GM18511 (cell line): ENCODE measurements around the gene GRIK3.

Source experiments
- ATAC-seq: cut with Tn5 transposase; IDR thresholded peaks from one replicate; pipeline ENCODE4 v1.9.1; 2021; ENCODE audit warnings: mild to moderate bottlenecking, moderate library complexity; ENCODE audit not compliant: unreplicated experiment

Gene GRIK3

DNA sequence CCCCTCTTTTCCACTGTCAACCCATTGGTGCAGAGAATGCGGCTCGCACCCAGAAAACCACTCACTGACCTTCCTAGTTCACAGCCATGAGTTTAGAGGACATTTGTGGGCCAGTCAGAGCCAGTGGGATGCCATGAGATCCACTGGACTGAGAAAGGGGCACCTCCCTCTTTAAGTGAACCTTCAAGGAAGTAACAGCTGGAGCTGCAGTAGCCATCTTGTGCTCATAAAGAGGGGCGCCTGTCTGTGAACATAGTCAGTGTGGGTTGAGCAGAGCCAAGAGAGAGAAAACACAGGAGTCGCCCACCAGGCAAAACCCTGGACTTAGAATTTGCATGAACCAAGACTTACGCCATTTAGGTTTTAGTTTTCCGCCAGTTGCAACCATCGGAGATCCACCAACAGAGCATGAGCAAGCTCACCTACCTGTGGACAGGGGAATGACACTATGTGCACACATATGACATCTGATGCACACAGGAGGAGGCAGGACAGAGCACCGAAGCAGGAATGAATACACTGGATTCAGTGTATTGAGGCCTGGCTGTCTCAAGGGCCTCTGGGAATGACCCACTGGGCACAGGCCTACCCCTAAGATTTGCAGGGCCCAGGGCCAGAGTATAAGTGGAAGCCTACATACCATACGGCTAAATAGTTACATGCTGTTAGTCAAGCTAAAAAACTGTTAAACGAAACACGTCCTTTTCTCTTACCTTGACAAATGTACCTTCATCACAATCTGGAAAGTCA, 151.6 kb downstream of the GRIK3 start:
- ATAC-seq: no peak

DNA sequence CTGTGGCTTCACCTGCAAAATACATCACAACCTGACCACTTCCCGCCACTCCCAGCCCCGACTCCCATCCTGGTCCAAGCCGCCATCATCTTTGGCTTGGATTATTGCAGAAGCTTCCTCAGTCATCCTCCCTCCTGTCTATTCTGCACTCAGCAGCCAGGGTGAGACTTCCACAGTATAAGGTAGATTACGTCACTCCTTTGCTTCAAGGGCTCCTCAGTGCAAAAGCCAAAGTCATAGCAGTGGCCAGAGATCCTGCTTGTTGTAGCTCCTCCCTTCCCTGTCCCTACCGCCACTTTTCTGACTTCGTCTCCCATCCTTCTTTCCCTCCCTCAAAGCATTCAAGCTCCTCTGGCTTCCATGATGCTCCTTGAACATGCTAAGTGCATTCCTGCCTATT, 152.8 kb downstream of the GRIK3 start:
- ATAC-seq: no peak

DNA sequence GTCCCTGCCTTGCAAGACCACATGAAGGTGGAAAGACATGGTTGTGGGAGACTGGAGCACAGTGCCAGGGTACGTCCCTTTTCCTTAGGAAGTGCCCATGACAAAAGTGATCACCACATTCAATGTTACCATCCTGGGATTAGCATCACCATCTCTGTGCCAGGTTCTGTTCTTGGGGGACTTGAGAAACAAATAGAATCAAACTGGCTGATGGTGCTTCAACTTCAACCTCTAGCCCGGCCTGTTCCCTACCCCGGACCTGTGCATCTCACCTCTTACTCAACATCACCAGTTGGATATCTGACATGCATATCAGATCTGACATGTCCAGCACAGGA, 153.3 kb downstream of the GRIK3 start:
- no peak for ATAC-seq

DNA sequence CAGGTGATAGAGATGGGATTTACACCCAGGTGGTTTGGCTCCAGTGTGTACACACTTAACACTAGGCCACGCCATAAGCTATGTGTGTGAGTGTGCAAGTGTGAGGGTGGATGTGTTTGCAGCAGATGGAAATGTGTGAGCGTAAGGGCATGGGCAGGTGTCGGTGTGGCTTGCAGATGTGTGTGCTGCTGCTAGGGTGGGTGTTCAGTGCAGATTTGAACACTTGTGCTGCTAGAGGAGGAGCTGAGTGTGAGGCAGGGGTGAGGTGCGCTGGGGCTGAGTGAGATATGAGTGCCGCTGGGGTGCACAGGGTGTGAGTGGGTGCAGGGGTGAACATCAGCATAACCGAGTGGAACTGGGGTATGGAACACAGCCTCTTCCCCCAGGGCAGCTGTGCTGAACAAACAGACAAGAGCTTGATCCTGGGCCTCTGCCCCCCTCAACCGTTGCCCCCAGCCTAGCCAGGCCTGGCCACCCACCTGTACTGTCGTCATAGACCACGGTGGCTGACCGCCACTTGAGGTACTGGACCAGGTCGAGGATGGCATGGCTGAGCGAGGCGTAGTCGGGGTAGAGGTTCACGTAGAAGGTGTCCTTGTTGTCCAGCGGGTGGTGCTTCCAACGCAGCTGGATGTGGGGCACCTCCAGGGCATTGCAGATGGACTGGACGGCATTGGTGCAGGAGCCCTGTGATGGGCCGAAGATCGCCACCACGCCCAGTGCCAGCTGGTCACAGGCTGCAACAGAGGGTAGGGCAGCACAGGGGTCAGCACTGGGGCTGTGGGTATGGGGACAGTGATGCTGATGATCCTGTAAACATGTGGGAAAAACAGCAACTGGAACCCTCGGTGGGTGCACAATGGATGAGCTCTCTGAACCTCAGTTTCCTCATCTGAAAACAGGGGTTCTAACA, 153.9 kb downstream of the GRIK3 start:
- no peak for ATAC-seq

DNA sequence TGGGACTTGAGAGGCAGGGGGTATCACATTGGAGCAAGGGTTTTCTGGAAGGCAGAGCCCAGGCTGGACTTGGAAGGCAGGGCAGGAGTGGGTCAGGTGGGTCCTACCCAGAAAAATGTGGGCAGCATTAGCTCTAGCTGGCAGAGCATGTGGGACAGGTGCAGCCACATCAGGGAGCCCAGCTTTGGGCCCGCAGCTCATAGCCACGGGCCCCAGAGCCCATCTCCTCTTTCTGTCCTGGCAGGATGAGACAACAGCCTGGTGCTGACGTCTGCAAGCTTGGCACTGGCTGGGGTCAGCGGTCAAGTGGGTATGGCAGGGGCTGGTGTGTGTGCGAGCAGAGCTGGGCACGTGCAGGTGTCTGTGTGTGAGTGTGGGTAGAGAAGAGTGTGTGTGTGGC, 154.7 kb downstream of the GRIK3 start:
- ATAC-seq: no peak

DNA sequence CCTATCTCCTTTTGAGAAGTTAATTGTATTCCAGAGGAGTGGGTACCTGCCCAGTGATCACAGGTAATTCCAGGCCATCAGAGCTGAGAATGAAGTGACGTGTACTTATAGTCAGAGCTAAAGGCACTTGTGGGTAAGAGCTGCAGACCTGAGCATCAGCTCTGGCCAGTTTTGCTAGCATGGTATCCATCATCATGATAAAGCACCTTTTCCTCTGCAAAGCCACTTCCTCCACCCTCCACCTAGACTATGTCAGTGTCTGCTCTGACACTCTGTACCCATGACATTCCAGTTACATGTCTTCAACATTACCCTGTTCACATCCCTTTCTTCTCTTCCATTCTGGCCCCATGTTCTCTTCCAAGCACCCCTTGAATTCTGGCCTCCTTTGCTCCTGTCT, 157.3 kb downstream of the GRIK3 start:
- ATAC-seq: no peak

DNA sequence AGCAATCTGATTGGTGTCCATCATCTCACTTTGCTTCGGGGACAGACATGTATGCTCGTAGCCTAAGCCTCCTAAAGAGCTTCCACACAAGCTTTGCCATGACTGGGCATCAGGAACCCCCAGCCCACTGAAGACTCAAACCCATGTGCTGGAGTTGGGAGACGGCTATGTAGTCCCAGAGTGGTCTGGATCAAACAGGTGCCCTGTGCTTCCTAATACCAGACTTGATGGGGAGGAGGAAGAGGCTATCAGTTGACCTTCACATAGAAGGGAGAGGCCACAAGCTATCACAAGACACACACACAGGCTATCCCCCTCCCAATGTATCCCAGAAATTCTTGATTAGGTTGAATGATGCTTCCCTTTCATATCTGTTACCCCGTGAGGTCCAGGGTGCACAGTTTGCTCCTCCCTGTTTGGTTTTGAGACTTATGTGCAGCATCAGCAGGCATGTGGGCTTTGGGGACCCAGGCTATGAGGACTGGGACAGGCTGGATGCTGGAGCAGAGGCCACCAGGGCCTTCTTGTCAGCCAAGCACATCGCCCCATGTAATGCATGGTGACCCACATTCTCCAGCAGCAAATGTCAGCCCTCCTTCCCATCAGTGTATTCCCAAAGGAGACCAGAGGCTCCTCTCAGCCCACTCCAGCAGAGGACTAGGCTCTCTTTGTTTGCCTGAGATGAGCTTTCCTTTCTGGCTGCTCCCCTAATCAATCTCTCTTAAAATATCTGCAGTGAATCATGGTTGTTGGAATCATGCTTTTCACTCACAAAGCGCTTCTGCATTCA, 159.8 kb downstream of the GRIK3 start:
- ATAC-seq: no peak

DNA sequence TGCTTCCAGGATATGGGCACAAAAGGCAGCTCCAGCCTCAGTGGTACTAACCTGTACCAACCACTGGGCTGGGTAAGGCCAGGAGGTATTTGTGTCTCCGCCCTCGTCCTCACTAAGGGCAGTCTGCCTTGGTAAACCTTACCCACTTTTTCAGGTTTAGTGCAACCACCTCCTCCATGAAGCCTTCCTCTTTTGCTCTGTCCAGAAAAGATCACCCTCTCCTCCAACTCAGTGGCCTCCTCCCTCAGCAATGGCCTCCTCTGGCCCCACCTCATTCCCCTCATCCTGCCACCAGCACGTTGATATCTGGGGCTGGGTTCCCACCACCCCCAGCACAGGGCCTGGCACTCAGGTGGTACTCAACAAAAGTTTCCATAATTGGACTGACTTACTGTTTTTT, 161.5 kb downstream of the GRIK3 start:
- ATAC-seq: no peak

DNA sequence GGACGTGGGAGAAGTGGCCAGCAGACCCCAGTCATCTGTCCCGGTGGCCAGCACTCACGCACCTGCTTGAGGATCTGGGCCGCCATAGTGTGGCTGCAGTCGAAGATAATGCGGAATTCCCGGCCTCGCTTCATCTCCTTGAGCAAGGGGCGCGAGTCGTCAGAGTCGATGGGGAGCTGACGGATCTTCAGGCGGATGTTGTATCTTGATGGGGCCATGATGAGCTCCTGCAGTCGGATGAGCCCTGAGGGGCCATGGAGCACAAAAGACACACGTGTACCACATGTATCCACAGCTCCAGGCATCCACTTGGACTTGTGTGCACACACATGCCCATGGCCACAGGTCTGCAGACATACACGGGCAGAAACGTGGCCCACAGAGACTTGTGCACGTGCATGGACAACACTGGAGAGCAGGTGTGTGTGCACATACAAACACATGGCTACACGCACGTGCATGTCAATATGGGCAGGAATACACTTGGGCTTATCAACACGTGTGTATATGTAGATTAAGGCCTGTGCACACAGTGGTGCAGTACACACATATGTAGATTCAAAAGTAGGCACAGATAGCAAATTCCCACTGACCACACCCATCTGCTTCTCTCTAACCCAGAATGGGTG, 162.1 kb downstream of the GRIK3 start:
- ATAC-seq: no peak

DNA sequence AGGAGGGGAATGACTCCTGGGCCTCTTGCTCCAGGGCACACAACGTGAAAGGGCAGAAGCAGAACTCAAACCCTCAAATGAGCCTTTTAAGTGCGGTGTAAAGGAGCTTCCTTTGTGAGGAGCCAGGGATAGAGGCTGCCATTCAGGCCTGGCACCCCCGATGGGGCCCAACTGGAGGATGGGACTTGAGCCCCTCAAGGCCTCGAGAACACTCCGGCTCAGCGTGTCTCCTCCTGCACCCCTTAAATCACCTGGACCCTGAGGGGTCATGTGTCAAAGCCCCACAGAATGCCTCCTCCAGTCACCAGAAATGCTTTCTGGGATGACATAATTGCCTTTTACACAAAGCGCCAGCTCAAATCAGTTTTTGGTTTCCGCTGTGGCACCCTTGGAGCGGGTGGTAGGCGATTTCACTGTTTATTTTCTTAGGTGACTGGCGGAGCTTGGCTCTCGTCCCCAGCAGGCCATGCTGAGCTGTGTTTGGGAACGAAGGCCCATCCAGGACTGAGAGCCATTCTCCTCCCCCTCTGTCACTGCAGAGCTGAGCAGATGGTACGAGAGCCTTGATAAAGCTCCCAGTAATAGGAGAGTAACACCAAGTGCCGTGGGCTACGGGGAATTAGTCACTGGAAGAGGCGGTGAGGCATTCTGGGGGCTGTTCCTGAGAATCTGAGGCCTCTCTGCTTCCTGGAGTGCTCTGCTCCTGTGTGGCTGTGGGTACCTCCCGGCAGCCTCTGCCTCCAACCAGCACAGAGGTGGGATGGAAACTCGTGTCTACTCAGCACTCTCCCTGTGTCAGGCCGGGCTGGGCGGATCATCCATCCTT, 163.0 kb downstream of the GRIK3 start:
- no peak for ATAC-seq

DNA sequence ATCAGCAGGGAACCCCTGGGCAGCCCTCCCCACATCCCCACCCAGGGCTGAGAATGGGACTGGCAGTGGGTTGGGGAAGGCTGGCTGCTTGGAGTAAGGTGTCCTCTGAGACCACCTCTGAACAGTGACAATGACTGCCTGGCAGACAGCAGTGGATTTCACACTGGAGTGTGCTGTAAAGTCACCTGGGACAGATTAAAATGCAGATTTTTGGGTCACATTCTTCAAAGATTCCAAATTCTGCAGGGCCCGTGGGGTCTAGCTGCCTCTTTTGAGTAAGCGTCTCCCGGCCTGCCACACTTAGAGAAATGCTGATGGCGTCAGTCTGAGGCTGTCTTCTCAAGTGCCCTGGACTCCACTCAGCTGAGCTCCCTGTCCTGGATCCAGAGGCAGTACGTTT, 164.5 kb downstream of the GRIK3 start:
- no peak for ATAC-seq

DNA sequence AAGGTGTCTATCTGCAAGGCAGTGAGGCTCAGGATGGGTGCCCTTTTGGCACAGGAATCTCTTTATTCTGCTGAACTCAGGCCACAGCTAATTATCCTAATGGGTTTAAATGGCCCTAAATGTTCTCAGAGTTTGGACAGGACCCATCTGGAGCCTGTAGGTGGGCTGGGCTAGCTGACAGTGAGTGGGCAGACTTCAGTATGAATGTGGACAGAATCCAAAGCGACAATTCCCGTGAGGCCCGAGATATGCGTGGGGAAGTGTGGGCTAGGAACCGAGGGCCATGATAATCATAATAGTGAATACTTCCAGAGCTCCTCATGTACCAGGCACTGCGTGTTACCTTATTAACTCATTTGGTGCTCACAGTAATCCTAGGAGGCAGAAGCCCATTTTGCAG, 165.3 kb downstream of the GRIK3 start:
- ATAC-seq: no peak

DNA sequence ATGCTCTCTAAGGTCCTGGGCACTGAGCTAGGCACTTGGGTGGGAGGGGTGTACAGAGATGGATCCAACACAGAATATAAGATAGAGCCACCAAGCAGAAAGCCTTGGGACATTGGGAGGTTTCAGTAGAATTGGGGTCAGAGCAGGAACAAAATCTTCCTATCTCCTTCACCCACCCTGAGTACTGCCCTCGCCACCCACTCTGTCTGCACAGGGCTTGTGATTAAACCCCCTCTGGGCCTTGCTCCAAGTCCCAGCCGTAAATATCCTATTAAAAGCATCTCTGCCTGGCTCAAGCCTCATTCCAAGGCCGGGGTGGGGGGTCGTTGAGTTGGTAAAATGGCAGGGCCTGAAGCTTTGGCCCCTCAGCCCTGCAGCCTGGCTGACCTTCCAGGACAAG, 166.7 kb downstream of the GRIK3 start:
- ATAC-seq: no peak

DNA sequence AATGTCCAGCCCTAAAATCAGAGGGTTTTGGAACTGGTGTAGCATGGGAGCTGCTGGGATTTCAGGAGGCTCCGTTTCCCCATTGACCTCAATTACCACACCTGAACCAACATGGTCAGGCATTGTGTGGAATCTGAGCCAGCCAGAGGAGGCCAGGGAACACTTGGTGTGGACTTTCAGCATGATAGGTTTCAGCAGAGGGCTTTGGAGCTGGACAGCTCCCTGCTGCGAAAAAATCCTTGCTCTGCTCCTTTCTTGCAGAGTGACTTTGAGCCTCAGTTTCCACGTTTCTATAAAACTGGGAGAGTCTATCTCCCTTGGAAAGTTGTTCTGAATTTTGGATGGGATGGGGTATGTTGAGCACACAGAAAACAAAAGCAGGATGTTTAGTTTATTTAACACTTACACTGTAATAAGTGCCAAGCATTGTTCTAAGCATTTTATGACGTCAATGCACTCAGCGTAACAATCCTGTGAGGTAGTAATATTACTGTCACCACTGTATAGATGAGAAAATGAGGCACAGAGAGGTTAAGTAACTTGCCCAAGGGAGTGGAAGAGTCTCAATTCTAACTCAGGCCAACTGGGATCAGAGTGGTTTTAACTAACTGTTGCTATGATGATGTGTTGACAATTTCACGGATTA, 168.0 kb downstream of the GRIK3 start:
- no peak for ATAC-seq

DNA sequence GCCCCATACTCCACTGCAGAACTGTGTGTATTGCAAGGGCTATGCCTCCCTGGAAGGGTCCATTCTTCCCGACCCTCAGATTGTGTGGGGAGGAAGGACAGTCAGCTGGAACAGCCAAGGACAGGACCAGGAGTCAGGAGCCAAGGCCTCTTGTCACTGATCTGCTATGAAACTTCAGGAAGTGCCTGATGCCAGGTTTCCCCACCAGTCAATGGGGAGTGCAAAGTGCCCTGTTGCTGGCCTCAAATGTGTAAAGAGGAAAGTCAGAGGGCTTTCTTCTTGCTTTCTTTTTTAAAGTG, 168.8 kb downstream of the GRIK3 start:
- ATAC-seq: no peak

DNA sequence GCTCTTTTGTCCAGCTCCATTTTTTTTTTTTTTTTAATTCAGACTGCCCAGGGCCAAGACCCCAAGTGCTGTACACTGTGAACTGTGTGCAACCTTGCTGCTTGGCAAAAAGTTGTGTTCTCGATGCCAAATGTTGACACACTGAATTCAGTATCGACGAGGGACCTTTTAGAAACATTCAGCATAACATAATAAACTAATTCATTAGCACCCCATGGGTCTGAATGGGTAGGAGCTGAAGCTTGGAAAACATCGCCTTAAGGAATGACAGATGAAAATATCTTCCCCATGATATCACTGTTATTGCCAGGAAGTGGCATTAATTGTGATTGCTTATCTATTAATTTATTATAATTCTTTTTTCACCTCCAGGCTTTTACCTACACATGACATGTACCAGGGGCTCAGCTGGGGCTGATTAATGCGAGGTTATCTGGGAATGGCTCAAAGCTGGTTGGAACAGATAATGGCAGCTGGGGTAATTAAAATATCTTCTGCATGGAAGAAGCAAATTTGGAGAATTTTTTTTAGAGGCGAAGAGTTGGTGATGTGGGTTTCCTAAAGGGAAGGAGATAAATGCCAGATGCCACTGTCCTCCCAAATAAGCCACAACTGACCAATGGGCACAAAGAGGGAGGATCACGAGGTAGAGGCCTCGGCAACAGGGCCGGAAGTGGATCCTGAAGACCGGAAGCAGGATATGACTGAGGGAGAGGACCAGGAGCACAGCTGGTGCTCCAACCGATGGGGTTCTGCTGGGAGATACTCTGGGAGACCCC, 169.3 kb downstream of the GRIK3 start:
- no peak for ATAC-seq

DNA sequence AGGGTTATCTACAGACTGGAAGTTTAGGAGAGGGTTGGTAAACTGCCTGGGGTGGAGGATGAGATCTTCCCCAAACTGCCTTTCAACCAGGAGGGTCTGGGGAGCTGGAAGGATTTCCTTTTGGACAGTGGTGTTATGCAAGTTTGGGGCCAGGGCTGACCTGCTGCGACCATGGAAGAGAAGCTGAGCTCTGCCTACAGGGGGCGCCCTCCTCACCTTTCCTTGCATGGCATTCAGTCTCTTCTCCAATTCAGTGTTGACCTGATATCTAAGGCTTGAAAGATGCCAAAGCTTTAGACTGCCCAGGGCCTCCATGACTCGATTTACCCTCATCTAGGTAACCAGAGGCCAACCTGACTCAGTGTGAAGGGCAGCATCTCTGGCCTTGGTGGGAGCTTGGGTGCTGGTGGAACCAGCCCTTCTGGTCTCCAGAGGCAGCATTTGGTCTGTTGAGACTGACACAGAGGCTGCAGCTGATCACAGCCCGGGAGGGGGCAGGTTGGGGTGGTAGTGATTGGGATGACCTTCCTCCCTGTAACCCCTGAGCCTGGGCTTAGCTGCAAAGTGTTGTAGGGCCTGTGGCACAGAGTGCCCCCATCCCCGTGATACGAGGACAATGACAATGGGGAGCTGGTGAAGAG, 170.0 kb downstream of the GRIK3 start:
- ATAC-seq: no peak

DNA sequence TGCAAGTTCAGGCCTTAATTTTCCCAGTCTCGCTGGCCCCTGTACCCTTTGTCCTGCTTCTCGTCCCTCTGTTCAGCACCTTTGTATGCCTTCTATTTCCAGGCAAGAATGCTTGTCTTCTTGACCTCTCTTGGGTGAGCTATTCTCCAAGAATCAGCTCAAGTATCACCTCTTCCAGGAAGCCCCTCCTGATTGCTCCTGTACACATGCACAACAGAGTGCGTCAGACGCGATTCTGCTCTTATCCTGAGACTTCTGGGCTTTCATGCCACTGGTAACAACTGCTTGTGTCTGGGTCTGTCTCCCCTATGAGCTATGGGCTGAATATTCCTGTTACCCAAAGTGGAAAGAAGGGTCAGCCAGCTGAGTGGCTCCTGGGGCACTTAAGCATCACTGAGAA, 170.8 kb downstream of the GRIK3 start:
- no peak for ATAC-seq

DNA sequence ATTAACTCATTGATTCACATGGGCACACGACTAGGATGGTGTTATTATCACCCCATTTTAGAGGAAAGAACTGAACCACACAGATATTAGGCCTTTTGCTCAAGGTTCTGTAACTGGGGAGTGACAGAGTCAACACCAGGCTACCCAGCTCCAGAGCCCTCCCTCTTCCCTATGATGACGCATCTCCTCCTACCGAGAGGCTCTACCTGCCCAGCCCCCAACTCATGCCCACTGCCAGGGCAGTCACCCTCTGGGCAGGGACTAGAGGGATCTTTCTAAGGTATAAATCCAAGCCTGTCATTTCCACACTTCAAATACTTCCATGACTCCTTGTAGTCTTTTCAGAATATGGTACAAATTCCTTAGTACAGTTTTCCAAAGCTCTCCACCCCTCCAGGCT, 171.3 kb downstream of the GRIK3 start:
- no peak for ATAC-seq
